Measurements from ENCODE around the gene CCDC136.
A peak's percentile ranks its signal among the peaks of the same experiment; 100 is the strongest.

The CCDC136 gene

GRCh38 chr7:128827971-128828711 lies 36.4 kb downstream of the CCDC136 start:
- Histone ChIP-seq H3K27ac (ENCODE audit: low read depth, low read length) (no peak overlapping the region), H3K4me3 (ENCODE audit: low read length) (no peak overlapping the region), H3K27me3 (ENCODE audit: control insufficient read depth, low read length) (peaks cover 23% of the 10 kb centered on the region), H4K20me1 (ENCODE audit: control insufficient read depth, insufficient read depth, low read depth, low read length) (no peaks in the 10 kb centered on the region), H3K4me1 (ENCODE audit: control insufficient read depth, low read length) (peaks cover 36% of the 10 kb centered on the region), H3K9me3 (ENCODE audit: control insufficient read depth, insufficient read depth, low read length) (no peaks in the 10 kb centered on the region), H3K9me2 (replicated peaks; ENCODE audit: control insufficient read depth, low read length) (no peaks in the 10 kb centered on the region), H3K4me2 (ENCODE audit: low read length) (no peak overlapping the region), H3K79me2 (ENCODE audit: control insufficient read depth, low read length) (no peaks in the 10 kb centered on the region), H3F3A (ENCODE audit: control insufficient read depth, insufficient read depth) (no peaks in the 10 kb centered on the region), H3K36me3 (ENCODE audit: control insufficient read depth, low read length) (no peaks in the 10 kb centered on the region)
- TF ChIP-seq CTCF (IDR thresholded peaks at IDR 0.05; ENCODE audit: low read depth, low read length, poor library complexity, severe bottlenecking), result no peak
- no peak for TF ChIP-seq EZH2phosphoT487 (IDR thresholded peaks at IDR 0.05; ENCODE audit: borderline replicate concordance, low read length)

- Histone ChIP-seq H3K9me2 (replicated peaks; ENCODE audit: control insufficient read depth, low read length) (no peaks in the 10 kb centered on the region), H3K27ac (ENCODE audit: low read depth, low read length) (no peak overlapping the region)
- no peak for TF ChIP-seq CTCF (IDR thresholded peaks at IDR 0.05; ENCODE audit: low read depth, low read length, poor library complexity, severe bottlenecking)
- TF ChIP-seq EZH2phosphoT487 (IDR thresholded peaks at IDR 0.05; ENCODE audit: borderline replicate concordance, low read length), result 0 out of 2 replicates have a peak, but pooled peaks have one; percentile 30
These were observed 37.8 kb downstream of the CCDC136 start for GRCh38 chr7:128829391-128830166.

GRCh38 chr7:128830231-128831177 lies 38.7 kb downstream of the CCDC136 start, which contains the start of gene FLNC:
FLNC (plus strand) TSS chr7:128830406; CDS start chr7:128830638, 232 bp downstream.
- Histone ChIP-seq H3K27ac (ENCODE audit: low read depth, low read length) (peak within 1 kb of the TSS; percentile 57), H3F3A (ENCODE audit: control insufficient read depth, insufficient read depth) (peaks cover 4% of the 10 kb centered on the region), H4K20me1 (ENCODE audit: control insufficient read depth, insufficient read depth, low read depth, low read length) (no peaks in the 10 kb centered on the region), H3K4me2 (ENCODE audit: low read length) (peak within 1 kb of the TSS; percentile 96), H3K4me1 (ENCODE audit: control insufficient read depth, low read length) (peaks cover 44% of the 10 kb centered on the region), H3K9me2 (replicated peaks; ENCODE audit: control insufficient read depth, low read length) (no peaks in the 10 kb centered on the region), H3K27me3 (ENCODE audit: control insufficient read depth, low read length) (peaks cover 28% of the 10 kb centered on the region), H3K79me2 (ENCODE audit: control insufficient read depth, low read length) (no peaks in the 10 kb centered on the region), H3K4me3 (ENCODE audit: low read length) (peak within 1 kb of the TSS; percentile 64), H3K36me3 (ENCODE audit: control insufficient read depth, low read length) (no peaks in the 10 kb centered on the region), H3K9me3 (ENCODE audit: control insufficient read depth, insufficient read depth, low read length) (no peaks in the 10 kb centered on the region)
- TF ChIP-seq EZH2phosphoT487 (IDR thresholded peaks at IDR 0.05; ENCODE audit: borderline replicate concordance, low read length), result peak; percentile 94; the same call in 1 of the 2 replicates
- TF ChIP-seq CTCF (IDR thresholded peaks at IDR 0.05; ENCODE audit: low read depth, low read length, poor library complexity, severe bottlenecking), result no peak

More at GRCh38 chr7:128829391-128830166, 37.8 kb downstream of the CCDC136 start:
- no peaks in the 10 kb centered on the region for H3K79me2 ChIP-seq (ENCODE audit: control insufficient read depth, low read length)
- H3K27me3 ChIP-seq (ENCODE audit: control insufficient read depth, low read length), result peaks cover 28% of the 10 kb centered on the region
- peaks cover 44% of the 10 kb centered on the region for H3K4me1 ChIP-seq (ENCODE audit: control insufficient read depth, low read length)
- no peaks in the 10 kb centered on the region for H3K36me3 ChIP-seq (ENCODE audit: control insufficient read depth, low read length)
- peak overlapping the region; percentile 35; the same call in 1 of the 2 replicates for H3K4me2 ChIP-seq (ENCODE audit: low read length)
- H3K9me3 ChIP-seq (ENCODE audit: control insufficient read depth, insufficient read depth, low read length), result no peaks in the 10 kb centered on the region
- H3K4me3 ChIP-seq (ENCODE audit: low read length), result peak overlapping the region; percentile 14; the same call in 1 of the 2 replicates
- H3F3A ChIP-seq (ENCODE audit: control insufficient read depth, insufficient read depth), result peaks cover 1% of the 10 kb centered on the region
- H4K20me1 ChIP-seq (ENCODE audit: control insufficient read depth, insufficient read depth, low read depth, low read length), result no peaks in the 10 kb centered on the region
